Stimulated activated CD8-positive, alpha-beta memory T cell treated with anti-CD3 and anti-CD28 coated beads, Interleukin-12 subunit alpha, Interleukin-12 subunit beta, amount 100 ng/mL, for 4 hours (primary cell): ENCODE measurements around the gene TEAD1.

Source experiments
- DNase-seq: peaks from one replicate; pipeline ENCODE4 v3.0.0-alpha.2; 2020; ENCODE audit warnings: low read depth

Gene TEAD1

GRCh38 chr11:12835286-12835685 is 161.1 kb downstream of the TEAD1 start:
- DNase-seq: no peak

- DNase-seq: no peak
These were observed 164.4 kb downstream of the TEAD1 start for GRCh38 chr11:12838463-12839123.

- no peak for DNase-seq
These were observed 166.8 kb downstream of the TEAD1 start for GRCh38 chr11:12840871-12841660.

GRCh38 chr11:12841946-12842630 is 167.9 kb downstream of the TEAD1 start:
- DNase-seq: no peak

GRCh38 chr11:12842933-12843636 is 168.9 kb downstream of the TEAD1 start:
- no peak for DNase-seq

- DNase-seq: no peak
These were observed 170.9 kb downstream of the TEAD1 start for GRCh38 chr11:12845163-12845562.

GRCh38 chr11:12845739-12846358 is 171.6 kb downstream of the TEAD1 start:
- DNase-seq: no peak

- DNase-seq: no peak
These were observed 172.8 kb downstream of the TEAD1 start for GRCh38 chr11:12846786-12847615.

- DNase-seq: no peak
These were observed 174.2 kb downstream of the TEAD1 start for GRCh38 chr11:12848413-12848812.

GRCh38 chr11:12853325-12853651 is 179.1 kb downstream of the TEAD1 start:
- DNase-seq: no peak

- no peak for DNase-seq
These were observed 179.6 kb downstream of the TEAD1 start for GRCh38 chr11:12853652-12854296.

GRCh38 chr11:12854297-12854661 is 180.1 kb downstream of the TEAD1 start:
- no peak for DNase-seq

- no peak for DNase-seq
These were observed 180.6 kb downstream of the TEAD1 start for GRCh38 chr11:12854829-12855228.

- no peak for DNase-seq
These were observed 182.1 kb downstream of the TEAD1 start for GRCh38 chr11:12856338-12856737.

GRCh38 chr11:12857572-12857971 is 183.4 kb downstream of the TEAD1 start:
- no peak for DNase-seq

- DNase-seq: no peak
These were observed 185.8 kb downstream of the TEAD1 start for GRCh38 chr11:12859872-12860657.

- DNase-seq: no peak
These were observed 186.6 kb downstream of the TEAD1 start for GRCh38 chr11:12860827-12861226.

GRCh38 chr11:12862696-12863469 is 188.7 kb downstream of the TEAD1 start:
- DNase-seq: no peak

- no peak for DNase-seq
These were observed 189.4 kb downstream of the TEAD1 start for GRCh38 chr11:12863605-12864121.
